Neural progenitor cell (in vitro differentiated cells): ENCODE data around the gene MMEL1. TPM values are rescaled to one million over a fixed set of nuclear protein-coding genes. Genes with fewer than 3 reads are reported as not detected.

Experiments used
- DNase-seq: peaks from one replicate; pipeline ENCODE4 v3.0.0-alpha.2; 2016; ENCODE audit warnings: low spot score
- H2AFZ ChIP-seq: fragments of 200-600 bp; sonication (generic); replicated peaks from 2 replicates; pipeline ENCODE4 v1.6.1; 2016; ENCODE audit warnings: antibody characterized with exemption
- H3F3A ChIP-seq: fragments of 200-600 bp; sonication (generic); 2 replicates; pipeline ENCODE4 v1.6.1; 2016; ENCODE audit warnings: antibody characterized with exemption, low read depth
- H3K27ac ChIP-seq: fragments of 200-600 bp; sonication (generic); 2 replicates; pipeline ENCODE4 v1.5.1; 2016; ENCODE audit warnings: mild to moderate bottlenecking
- H3K27me3 ChIP-seq: fragments of 200-600 bp; sonication (generic); 2 replicates; pipeline ENCODE4 v1.6.1; 2016; ENCODE audit warnings: mild to moderate bottlenecking, moderate library complexity
- H3K36me3 ChIP-seq: fragments of 200-600 bp; sonication (generic); 2 replicates; pipeline ENCODE4 v1.5.1; 2016
- H3K4me1 ChIP-seq: fragments of 200-600 bp; sonication (generic); 2 replicates; pipeline ENCODE4 v1.6.1; 2016; ENCODE audit warnings: mixed run types
- H3K4me2 ChIP-seq: fragments of 200-600 bp; sonication (generic); 2 replicates; pipeline ENCODE4 v1.6.1; 2016
- H3K4me3 ChIP-seq: fragments of 200-600 bp; sonication (generic); 2 replicates; pipeline ENCODE4 v1.5.1; 2016
- H3K79me2 ChIP-seq: fragments of 200-600 bp; sonication (generic); 2 replicates; pipeline ENCODE4 v1.6.1; 2016; ENCODE audit warnings: low read depth
- H3K9ac ChIP-seq: fragments of 200-600 bp; sonication (generic); 2 replicates; pipeline ENCODE4 v1.6.1; 2016
- H3K9me3 ChIP-seq: fragments of 200-600 bp; sonication (generic); 2 replicates; pipeline ENCODE4 v1.5.1; 2016; ENCODE audit warnings: low read depth
- H4K20me1 ChIP-seq: fragments of 200-600 bp; sonication (generic); 2 replicates; pipeline ENCODE4 v1.6.1; 2016; ENCODE audit warnings: low read depth
- H3K27ac Mint-ChIP-seq: 3 replicates; pipeline ENCODE4 v1.8.0; 2021; ENCODE audit warnings: mixed read lengths
- H3K27me3 Mint-ChIP-seq: 2 replicates; pipeline ENCODE4 v1.8.0; 2022; ENCODE audit warnings: low read depth, mild to moderate bottlenecking, inconsistent platforms, moderate library complexity, mixed read lengths; ENCODE audit not compliant: insufficient read depth
- H3K36me3 Mint-ChIP-seq: 3 replicates; pipeline ENCODE4 v1.8.0; 2021; ENCODE audit warnings: mixed read lengths
- H3K4me1 Mint-ChIP-seq: 3 replicates; pipeline ENCODE4 v1.8.0; 2021; ENCODE audit warnings: mixed read lengths
- H3K4me3 Mint-ChIP-seq: 3 replicates; pipeline ENCODE4 v1.8.0; 2021; ENCODE audit warnings: mild to moderate bottlenecking, moderate library complexity, mixed read lengths
- H3K9me3 Mint-ChIP-seq: 3 replicates; pipeline ENCODE4 v1.8.0; 2020; ENCODE audit warnings: mixed read lengths
- EZH2 ChIP-seq: fragments of 200-600 bp; sonication (generic); IDR thresholded peaks from 2 replicates; pipeline ENCODE4 v1.6.1; 2017; ENCODE audit warnings: antibody characterized with exemption, mild to moderate bottlenecking, moderate library complexity
- EZH2phosphoT487 ChIP-seq: fragments of 200-600 bp; sonication (generic); IDR thresholded peaks from 2 replicates; pipeline ENCODE4 v1.6.1; 2017; ENCODE audit warnings: antibody characterized with exemption
- total RNA-seq: library from RNA; depleted of rRNA; stranded (reverse); fragments of >200 nt; gene quantifications from 2 replicates; pipeline ENCODE4 v1.2.3, GENCODE V29; 2015; ENCODE audit warnings: low replicate concordance
- TF ChIP-seq, protein P1 (sequence below): fragments of 200-600 bp; sonication (generic); IDR thresholded peaks from 2 replicates; pipeline ENCODE4 v1.5.1; 2017; ENCODE audit warnings: antibody characterized with exemption, mild to moderate bottlenecking

The MMEL1 gene
- total RNA-seq, 1 donor from 2014 or later, result 0.19 TPM

DNA sequence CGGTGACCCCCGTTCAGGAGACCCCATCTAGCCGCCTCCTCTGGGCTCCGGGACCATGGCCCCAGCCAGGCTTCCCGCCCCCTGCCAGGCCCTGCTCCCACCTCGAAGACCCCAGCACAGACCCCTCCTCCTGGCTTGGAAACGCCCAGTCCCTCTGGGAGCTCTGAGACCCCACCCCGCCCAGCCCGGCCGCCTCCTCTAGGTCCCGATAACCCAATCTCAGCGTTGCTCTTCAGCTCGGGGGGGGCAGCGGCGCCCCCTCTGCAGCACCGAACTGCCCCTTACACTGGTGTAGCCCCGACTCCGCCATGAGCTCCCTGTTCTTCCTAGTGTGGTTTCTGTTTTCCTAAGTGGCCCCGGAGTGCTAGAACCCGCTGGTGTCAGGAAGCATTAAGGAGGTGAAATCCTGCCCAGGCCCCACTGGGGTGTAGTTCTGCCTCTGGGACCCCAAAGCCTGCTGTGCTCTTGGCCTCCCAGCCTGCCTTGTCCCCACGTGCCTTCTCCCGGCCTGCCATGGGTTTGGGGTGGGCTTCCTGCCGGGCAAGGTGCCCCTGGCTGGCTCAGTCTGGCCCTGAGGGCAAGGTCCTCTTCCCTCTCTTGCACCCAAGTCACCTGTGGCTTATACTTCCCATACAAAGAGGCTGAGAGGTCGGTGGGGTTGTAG is 10.7 kb upstream of the MMEL1 start:
- H2AFZ ChIP-seq, result peak overlapping the region; percentile 83
- peak overlapping the region; percentile 84 for H3K4me3 Mint-ChIP-seq
- peaks cover 20% of the 10 kb centered on the region for H3K27me3 ChIP-seq
- H3K4me2 ChIP-seq, result peak overlapping the region; percentile 100
- H3K27ac ChIP-seq, result no peak overlapping the region
- no peaks in the 10 kb centered on the region for H3K4me1 Mint-ChIP-seq
- peaks cover 9% of the 10 kb centered on the region for H3K27me3 Mint-ChIP-seq
- peaks cover 13% of the 10 kb centered on the region for H3K79me2 ChIP-seq
- H3K36me3 ChIP-seq, result no peaks in the 10 kb centered on the region
- H3K9me3 Mint-ChIP-seq, result peaks cover 18% of the 10 kb centered on the region
- H3K27ac Mint-ChIP-seq, result peak overlapping the region; percentile 76
- H3F3A ChIP-seq, result no peaks in the 10 kb centered on the region
- no peak overlapping the region for H3K9ac ChIP-seq
- H3K4me1 ChIP-seq, result peaks cover 11% of the 10 kb centered on the region
- H3K4me3 ChIP-seq, result peak overlapping the region; percentile 83
- DNase-seq, result no peak
- H4K20me1 ChIP-seq, result peaks cover 21% of the 10 kb centered on the region
- TF ChIP-seq, protein P1, sequence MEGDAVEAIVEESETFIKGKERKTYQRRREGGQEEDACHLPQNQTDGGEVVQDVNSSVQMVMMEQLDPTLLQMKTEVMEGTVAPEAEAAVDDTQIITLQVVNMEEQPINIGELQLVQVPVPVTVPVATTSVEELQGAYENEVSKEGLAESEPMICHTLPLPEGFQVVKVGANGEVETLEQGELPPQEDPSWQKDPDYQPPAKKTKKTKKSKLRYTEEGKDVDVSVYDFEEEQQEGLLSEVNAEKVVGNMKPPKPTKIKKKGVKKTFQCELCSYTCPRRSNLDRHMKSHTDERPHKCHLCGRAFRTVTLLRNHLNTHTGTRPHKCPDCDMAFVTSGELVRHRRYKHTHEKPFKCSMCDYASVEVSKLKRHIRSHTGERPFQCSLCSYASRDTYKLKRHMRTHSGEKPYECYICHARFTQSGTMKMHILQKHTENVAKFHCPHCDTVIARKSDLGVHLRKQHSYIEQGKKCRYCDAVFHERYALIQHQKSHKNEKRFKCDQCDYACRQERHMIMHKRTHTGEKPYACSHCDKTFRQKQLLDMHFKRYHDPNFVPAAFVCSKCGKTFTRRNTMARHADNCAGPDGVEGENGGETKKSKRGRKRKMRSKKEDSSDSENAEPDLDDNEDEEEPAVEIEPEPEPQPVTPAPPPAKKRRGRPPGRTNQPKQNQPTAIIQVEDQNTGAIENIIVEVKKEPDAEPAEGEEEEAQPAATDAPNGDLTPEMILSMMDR, result no peak
- TF ChIP-seq EZH2phosphoT487 (no peak), EZH2 (no peak)
- H3K36me3 Mint-ChIP-seq, result no peaks in the 10 kb centered on the region
- peaks cover 7% of the 10 kb centered on the region for H3K9me3 ChIP-seq

DNA sequence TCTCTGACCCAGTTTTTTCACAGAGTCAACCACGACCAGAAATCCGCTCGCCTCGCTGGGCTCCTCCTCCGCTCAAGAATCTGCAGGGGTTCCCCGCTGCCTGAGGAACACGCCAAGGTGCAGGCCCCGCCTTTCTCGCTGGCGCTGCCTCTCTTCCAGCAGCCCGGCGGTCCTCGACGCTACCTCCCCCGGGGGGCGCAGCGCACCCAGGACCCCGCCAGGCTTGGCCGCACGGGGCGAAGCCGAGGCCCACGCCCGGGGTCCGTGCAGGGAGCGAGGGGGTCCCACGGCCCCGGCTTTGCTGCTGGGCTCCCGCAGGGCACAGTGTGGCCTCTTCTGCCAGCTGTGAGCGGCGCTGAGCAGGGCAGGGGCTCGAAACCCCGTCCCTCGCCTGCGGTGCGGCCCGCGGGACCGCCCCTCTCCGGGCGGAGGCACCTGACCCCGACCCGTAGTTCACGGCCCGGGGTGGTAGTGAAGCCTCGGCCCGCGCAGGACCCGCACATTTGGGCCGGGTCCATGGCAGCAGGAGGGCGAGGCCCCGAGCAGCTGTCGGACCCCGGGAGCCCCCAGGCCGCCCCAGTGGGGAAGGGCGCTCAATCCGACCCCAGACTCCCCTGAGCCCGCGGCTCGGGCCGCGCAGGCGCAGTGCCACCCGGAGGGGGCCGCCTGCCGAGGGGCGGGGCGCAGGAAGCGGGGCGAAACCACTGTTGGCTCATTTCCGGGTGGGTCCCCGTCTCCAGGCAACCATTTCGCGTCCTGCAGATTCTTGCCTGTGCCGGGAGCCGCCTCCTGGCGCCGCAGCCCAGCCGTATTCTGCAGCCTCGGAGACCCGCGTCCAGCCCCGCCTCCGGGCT is 10.0 kb upstream of the MMEL1 start:
- H3K27ac Mint-ChIP-seq, result no peak overlapping the region
- Histone ChIP-seq H3K79me2 (peaks cover 13% of the 10 kb centered on the region), H3K9ac (peak overlapping the region; percentile 59), H3F3A (no peaks in the 10 kb centered on the region), H3K4me3 (peak overlapping the region; percentile 83), H4K20me1 (peaks cover 21% of the 10 kb centered on the region), H3K27ac (no peak overlapping the region), H3K27me3 (peaks cover 28% of the 10 kb centered on the region), H2AFZ (peak overlapping the region; percentile 83), H3K9me3 (peaks cover 7% of the 10 kb centered on the region), H3K4me2 (peak overlapping the region; percentile 100), H3K36me3 (no peaks in the 10 kb centered on the region), H3K4me1 (peaks cover 11% of the 10 kb centered on the region)
- H3K4me1 Mint-ChIP-seq, result no peaks in the 10 kb centered on the region
- H3K27me3 Mint-ChIP-seq, result peaks cover 8% of the 10 kb centered on the region
- peaks cover 14% of the 10 kb centered on the region for H3K9me3 Mint-ChIP-seq
- H3K4me3 Mint-ChIP-seq, result peak overlapping the region; percentile 90
- peak; percentile 97 for DNase-seq
- no peaks in the 10 kb centered on the region for H3K36me3 Mint-ChIP-seq
- TF ChIP-seq EZH2phosphoT487, result no peak
- no peak for TF ChIP-seq EZH2
- TF ChIP-seq, protein P1, result no peak

DNA sequence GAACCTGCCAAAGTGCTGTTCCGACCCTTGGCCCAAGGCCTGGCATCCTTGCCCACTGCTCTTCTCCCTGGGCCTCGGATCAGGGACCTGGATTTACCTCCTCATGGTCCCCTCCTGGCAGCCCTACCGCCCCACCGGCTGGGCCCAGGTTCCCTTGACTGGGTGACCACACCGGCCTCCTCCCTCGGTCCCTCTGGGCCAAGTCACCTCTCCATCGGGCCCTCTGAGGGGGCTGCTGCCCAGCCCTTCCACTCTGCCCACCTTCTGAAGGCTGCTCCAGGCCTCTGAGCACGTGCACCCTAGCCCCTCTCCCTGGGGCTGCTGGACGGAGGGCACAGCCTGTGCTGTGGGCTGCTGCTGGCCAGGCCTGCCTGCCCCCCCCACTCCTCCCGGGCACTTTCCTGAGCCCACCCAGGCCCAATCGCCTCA is 9.3 kb upstream of the MMEL1 start:
- Histone ChIP-seq H3K27ac (no peak overlapping the region), H3K79me2 (peaks cover 13% of the 10 kb centered on the region), H3K9me3 (peaks cover 7% of the 10 kb centered on the region), H4K20me1 (peaks cover 21% of the 10 kb centered on the region), H2AFZ (no peak overlapping the region), H3K9ac (peak overlapping the region; percentile 59), H3F3A (peaks cover under 1% of the 10 kb centered on the region), H3K4me2 (peak overlapping the region; percentile 100), H3K4me1 (peaks cover 11% of the 10 kb centered on the region), H3K27me3 (peaks cover 34% of the 10 kb centered on the region), H3K36me3 (no peaks in the 10 kb centered on the region), H3K4me3 (peak overlapping the region; percentile 83)
- TF ChIP-seq EZH2 (no peak), EZH2phosphoT487 (no peak)
- TF ChIP-seq, protein P1, result no peak
- Mint-ChIP-seq H3K4me3 (peak overlapping the region; percentile 90), H3K9me3 (peaks cover 11% of the 10 kb centered on the region), H3K27me3 (peaks cover 8% of the 10 kb centered on the region), H3K4me1 (no peaks in the 10 kb centered on the region), H3K36me3 (no peaks in the 10 kb centered on the region), H3K27ac (no peak overlapping the region)
- DNase-seq, result no peak
